OCI-LY7 (cell line): ENCODE results near the gene DIPK1C.

Experiments used
- EZH2phosphoT487 ChIP-seq: fragments of 200-600 bp; sonication (generic); IDR thresholded peaks from 2 replicates; pipeline ENCODE4 v1.6.1; 2018; ENCODE audit warnings: low read depth, borderline replicate concordance, mild to moderate bottlenecking, mixed run types, antibody characterized with exemption, low read length, moderate library complexity, mixed read lengths
- TF ChIP-seq, protein P1 (sequence below): fragments of 200-600 bp; sonication (generic); conservative IDR thresholded peaks from 2 replicates; pipeline ENCODE4 v1.5.1; 2014; ENCODE audit warnings: mild to moderate bottlenecking, antibody characterized with exemption, low read length, moderate library complexity, mixed read lengths

DNA sequence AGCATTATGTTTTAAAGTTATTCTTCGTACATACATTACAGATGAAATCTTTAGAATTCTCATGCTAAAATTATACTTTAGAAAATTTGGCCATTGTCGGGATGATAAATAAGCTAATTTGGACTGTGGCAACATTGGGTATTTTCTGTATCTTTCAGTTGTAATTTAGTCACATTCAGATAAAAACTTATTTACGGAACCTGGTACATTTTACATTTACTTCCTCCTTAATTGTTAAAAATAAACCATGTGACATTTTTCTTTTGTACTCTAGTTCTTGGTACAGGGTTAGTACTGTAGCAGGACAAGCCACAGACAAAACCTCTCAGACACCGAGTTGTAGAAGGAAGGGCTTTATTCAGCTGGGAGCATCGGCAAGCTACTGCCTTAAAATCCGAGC lies 43.3 kb upstream of the DIPK1C start:
- TF ChIP-seq EZH2phosphoT487: no peak
- TF ChIP-seq, protein P1, sequence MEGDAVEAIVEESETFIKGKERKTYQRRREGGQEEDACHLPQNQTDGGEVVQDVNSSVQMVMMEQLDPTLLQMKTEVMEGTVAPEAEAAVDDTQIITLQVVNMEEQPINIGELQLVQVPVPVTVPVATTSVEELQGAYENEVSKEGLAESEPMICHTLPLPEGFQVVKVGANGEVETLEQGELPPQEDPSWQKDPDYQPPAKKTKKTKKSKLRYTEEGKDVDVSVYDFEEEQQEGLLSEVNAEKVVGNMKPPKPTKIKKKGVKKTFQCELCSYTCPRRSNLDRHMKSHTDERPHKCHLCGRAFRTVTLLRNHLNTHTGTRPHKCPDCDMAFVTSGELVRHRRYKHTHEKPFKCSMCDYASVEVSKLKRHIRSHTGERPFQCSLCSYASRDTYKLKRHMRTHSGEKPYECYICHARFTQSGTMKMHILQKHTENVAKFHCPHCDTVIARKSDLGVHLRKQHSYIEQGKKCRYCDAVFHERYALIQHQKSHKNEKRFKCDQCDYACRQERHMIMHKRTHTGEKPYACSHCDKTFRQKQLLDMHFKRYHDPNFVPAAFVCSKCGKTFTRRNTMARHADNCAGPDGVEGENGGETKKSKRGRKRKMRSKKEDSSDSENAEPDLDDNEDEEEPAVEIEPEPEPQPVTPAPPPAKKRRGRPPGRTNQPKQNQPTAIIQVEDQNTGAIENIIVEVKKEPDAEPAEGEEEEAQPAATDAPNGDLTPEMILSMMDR: no peak
